HG02870 (cell line): ENCODE measurements around the gene THOC6.
"Not testable (repeated sequence)": the region's sequence is repeated elsewhere in the genome, so short reads cannot be mapped to it uniquely, and the experiment has no call there.

Experiments used
- ATAC-seq: cut with Tn5 transposase; IDR thresholded peaks from one replicate; pipeline ENCODE4 v1.9.1; 2021; ENCODE audit warnings: mild to moderate bottlenecking, moderate library complexity; ENCODE audit not compliant: unreplicated experiment

THOC6 gene

DNA sequence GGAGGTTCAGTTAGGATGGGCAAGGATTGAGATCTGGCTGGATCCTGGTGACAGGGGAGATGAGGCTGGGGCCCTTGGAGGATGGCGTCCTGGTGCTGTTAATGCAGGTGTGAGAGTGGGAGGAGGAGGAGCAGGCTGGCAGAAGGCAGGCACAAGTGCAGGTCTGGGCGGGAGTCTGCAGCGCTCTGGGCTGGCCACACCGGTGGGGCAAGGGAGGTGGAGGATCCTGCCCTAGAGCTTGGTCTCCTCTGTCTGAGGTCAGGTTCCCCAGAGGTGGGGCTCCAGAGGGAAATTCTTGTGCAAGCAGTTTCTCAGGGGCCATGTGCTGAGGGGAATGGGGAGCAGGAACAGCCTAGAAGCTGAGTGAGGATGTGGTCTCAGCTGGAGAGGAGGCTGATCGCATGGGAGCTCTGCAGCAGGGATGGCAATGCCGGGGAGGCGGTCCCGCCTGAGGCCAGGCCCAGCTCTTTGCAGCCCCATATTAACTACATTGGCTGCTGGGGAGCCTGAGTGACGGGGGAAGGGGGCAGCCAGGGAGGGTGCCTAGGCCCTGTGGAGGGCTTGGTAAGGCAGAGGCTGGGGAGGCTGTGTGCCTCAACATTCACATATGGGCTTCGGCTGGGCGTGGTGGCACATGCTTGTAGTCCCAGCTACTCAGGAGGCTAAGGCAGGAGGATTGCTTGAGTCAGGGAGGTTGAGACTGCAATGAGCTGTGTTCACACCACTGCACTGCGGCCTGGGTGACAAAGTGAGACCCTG is 28.9 kb downstream of the THOC6 start:
- ATAC-seq, result not testable (repeated sequence)

DNA sequence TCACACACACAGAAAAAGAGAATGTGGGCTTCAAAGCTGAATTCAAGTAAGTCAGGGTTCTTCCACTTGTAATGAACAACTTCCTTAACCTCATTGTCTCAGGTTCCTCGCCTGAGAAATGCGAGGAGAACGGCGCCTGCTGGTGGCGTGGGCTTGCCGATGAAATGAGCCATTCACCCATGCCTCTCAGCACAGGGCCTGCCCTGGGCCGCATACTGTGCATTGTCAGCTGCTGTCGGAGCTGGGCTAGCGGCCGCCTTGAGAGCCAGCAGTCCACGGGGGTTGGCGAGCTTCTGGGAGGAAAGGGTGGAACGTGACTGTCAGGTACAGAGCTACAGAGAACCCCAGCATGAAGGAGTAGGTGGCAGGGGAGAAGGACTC is 29.5 kb downstream of the THOC6 start:
- ATAC-seq, result not testable (repeated sequence)

DNA sequence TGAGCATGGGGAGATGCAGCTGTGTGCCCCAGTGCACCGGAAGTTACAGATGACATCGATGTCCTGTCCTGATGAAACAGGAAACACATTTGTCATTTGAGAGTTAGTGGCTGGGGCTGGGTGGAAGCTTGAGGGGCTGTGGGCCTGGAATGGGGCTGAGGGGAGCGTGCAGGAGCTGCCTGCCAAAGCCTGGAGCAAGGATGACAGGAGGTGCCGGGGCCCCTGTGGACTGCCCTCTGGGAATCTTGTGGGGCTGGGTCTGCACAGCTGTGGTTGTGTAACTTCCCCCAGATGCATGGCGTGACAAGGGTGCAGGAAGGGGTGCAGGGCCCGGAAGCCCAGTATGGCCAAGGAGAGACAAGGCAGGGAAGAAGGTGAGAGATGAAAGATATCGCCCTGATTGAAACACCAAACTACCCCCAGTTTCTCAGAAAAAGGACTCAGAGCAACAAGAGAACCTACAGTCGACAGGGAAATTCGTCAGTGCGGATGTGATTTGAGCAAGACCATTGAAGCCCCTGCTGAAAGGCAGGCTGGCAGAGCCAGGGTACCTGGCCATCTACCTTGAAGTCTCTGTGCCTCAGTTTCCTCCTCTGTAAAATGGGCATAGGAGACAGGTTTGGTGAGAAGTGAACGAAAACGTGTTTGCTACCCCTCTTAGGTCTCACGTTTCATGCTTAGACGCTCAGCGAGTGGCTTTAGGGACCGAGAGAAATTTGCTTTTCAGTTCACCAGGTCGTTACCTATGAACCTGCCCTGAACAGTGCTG is 31.3 kb downstream of the THOC6 start:
- no peak for ATAC-seq

DNA sequence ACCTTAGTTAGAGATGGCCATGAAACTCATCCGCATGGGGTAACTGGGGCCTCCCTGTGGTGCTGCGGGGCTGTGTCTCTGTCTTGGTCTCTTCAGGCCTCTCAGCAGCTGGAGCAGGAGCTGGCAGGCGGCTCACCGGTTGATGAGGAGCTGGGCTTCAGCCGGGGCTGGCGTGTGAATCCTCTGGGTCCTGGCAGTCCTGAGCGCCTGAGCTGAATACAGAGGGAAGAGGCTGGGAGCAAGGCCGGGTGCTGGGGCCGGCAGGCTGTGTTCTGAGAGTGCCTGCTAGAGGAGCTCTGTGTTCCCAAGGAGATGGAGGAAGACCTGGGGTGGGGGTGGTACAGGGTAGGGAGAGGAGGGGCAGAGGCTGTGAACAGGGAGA is 31.9 kb downstream of the THOC6 start:
- not testable (repeated sequence) for ATAC-seq

DNA sequence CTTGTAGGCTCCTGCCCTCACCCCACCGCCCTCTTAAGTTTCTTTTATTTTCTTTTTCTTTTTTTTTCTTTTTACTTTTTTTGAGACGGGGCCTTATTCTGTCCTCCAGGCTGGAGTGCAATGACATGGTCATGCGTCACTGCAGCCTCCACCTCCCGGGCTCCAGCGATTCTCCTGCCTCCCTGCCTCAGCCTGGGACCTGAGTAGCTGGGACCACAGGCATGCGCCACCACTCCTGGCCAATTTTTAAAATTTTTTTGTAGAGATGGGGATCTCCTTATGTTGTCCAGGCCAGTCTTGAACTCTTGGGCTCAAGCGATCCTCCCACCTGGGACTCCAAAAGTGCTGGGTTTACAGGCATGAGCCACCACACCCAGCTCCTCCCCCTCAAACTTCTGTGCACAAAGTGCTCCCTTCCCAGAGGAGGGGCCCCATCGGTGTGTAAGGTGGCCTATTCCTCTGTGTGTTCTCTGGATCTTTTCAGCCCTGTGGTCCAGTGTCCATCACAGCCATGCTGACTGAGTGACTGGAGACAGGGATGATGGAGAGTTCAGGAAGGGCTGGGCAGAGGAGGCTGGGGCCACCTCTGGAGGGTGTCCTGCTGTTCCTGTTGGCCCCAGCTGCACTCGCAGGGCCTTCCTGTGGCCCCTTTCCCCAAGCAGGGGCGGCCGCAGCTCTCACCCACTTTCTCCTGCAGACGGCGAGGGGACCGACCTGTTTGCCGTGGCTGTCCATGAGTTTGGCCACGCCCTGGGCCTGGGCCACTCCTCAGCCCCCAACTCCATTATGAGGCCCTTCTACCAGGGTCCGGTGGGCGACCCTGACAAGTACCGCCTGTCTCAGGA is 32.7 kb downstream of the THOC6 start:
- no peak for ATAC-seq

DNA sequence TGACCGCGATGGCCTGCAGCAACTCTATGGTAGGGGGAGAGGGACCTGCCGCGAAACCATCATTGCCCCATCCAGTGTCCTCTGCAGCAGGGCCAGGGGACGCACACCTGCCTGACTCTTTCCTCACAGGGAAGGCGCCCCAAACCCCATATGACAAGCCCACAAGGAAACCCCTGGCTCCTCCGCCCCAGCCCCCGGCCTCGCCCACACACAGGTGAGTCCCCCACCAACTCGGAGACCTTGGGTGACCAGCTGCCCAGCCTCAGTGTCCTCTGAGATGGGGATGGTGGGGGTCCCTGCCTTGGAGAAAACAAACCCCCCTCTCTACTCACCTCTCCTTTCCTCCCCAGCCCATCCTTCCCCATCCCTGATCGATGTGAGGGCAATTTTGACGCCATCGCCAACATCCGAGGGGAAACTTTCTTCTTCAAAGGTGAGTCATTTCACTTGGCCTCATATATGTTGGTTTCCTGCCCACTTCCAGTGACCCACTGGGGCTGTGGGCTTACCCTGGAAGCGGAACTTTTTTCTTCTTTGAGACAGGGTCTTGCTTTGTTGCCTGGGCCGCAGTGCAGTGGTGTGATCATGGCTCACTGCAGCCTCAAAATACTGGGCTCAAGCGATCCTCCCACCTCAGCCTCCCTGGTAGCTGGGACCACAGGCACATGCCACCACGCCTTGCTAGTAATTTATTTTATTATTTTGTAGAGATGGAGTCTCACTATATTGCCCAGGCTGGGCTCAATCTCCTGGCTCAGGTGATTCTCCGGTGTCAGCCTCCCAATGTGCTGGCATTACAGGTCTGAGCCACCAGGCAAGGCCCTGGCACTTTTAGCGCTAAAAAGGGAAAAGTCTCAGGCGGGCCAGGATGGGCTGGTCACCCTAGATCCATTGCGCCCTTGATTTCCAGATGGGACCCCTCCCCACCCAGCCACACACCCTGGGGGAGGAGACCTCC is 33.6 kb downstream of the THOC6 start:
- ATAC-seq, result no peak

DNA sequence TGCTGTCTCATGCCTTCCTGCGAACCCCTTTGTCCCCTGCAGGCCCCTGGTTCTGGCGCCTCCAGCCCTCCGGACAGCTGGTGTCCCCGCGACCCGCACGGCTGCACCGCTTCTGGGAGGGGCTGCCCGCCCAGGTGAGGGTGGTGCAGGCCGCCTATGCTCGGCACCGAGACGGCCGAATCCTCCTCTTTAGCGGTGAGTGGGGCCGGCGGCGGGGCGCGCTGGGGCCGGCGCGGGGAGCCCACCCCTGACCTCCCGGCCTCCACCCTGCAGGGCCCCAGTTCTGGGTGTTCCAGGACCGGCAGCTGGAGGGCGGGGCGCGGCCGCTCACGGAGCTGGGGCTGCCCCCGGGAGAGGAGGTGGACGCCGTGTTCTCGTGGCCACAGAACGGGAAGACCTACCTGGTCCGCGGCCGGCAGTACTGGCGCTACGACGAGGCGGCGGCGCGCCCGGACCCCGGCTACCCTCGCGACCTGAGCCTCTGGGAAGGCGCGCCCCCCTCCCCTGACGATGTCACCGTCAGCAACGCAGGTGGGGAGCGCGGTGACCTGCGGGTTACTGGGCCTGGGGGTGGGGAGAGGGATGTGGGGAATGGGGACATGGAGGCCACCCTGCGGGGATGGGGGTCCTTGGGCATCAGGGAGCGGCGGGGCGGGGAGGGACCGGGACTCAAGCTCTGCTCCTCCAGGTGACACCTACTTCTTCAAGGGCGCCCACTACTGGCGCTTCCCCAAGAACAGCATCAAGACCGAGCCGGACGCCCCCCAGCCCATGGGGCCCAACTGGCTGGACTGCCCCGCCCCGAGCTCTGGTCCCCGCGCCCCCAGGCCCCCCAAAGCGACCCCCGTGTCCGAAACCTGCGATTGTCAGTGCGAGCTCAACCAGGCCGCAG is 34.5 kb downstream of the THOC6 start:
- no peak for ATAC-seq

- peak; percentile 58 for ATAC-seq
These were observed 35.3 kb downstream of the THOC6 start for GRCh38 chr16:3059041-3059722.

GRCh38 chr16:3059723-3060242 is 35.9 kb downstream of the THOC6 start:
- ATAC-seq, result no peak

GRCh38 chr16:3060339-3061127 is 36.7 kb downstream of the THOC6 start:
- no peak for ATAC-seq

GRCh38 chr16:3062553-3062952 is 38.7 kb downstream of the THOC6 start:
- no peak for ATAC-seq

GRCh38 chr16:3063625-3064386 is 40.0 kb downstream of the THOC6 start:
- no peak for ATAC-seq

DNA sequence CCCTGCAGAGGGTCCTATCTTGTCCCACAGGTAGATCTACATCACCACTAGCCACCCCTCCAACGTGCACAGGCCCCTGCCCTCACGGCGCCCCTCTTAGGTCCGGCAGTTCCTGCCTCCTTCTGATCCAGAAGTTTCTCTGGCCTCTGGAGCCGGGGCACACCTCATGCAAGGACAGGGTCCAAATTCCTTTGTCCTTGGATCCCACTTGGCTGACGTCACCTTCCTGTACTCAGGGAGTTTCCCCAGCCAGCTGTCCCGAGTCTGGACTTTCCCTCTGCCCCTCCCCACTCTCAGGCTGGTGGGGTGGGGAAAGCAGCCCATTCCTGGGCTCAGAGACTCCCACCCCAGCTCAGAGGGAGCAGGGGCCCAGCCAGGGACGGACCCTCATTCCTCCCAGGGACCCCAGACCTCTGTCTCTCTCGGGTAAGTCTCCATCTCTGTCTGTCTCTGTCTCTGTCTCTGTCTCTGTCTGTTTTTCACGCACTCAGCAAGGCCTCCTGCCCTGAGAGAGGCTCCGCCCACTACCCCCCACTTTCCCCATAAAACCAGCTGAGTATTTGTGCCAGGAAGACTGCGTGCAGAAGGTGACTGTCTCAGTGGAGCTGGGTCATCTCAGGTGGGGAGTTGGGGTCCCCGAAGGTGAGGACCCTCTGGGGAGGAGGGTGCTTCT is 41.4 kb downstream of the THOC6 start, which contains the start of gene IL32:
Gene IL32 (plus strand): TSS at position 572 of the 673 bp plus-strand sequence. CDS start 172 bp downstream, outside the sequence.
- ATAC-seq, result no peak

- no peak for ATAC-seq
These were observed 42.1 kb downstream of the THOC6 start for GRCh38 chr16:3065742-3066439.

- no peak for ATAC-seq
These were observed 42.6 kb downstream of the THOC6 start for GRCh38 chr16:3066440-3066748.

- no peak for ATAC-seq
These were observed 44.7 kb downstream of the THOC6 start for GRCh38 chr16:3068487-3068886.
